PC-9 (cell line): ENCODE data around the gene CYTH2. TPM values are rescaled to one million over a fixed set of nuclear protein-coding genes. Genes with fewer than 3 reads are reported as not detected.

Source experiments
- BruUV-seq: library from RNA; stranded (reverse); fragments of 400-500 nt; replicated peaks from 2 replicates; lab custom pipeline; 2021; lab: Mats Ljungman, UMichigan
- CTCF ChIA-PET: fragments of 300-600 bp; sonication (Branson Sonifier 250); formaldehyde crosslinking; loops from one replicate; lab custom pipeline; 2022; ENCODE audit warnings: antibody characterized with exemption; lab: Charles Lee
- POLR2A ChIA-PET: fragments of 300-600 bp; sonication (Branson Sonifier 250); formaldehyde crosslinking; loops from one replicate; lab custom pipeline; 2022; ENCODE audit warnings: antibody characterized with exemption; ENCODE audit not compliant: unreplicated experiment; lab: Charles Lee
- DNase-seq, 2 experiments: peaks; one replicate each; pipeline versions ENCODE4 v3.0.0 to v3.0.0-alpha.2; 2015 to 2022; ENCODE audit warnings: mixed read lengths in 1 of 2
- H2AFZ ChIP-seq: fragments of 200-600 bp; sonication (generic); 2 replicates; pipeline ENCODE4 v1.8.1; 2017; ENCODE audit warnings: antibody characterized with exemption
- H3F3A ChIP-seq: fragments of 200-600 bp; sonication (generic); 2 replicates; pipeline ENCODE4 v1.8.1; 2017; ENCODE audit warnings: antibody characterized with exemption, mild to moderate bottlenecking, low read depth; ENCODE audit not compliant: insufficient read depth
- H3K27ac ChIP-seq: fragments of 200-600 bp; sonication (generic); 2 replicates; pipeline ENCODE4 v1.6.1; 2016; ENCODE audit warnings: mixed run types
- H3K27me3 ChIP-seq: fragments of 200-600 bp; sonication (generic); 2 replicates; pipeline ENCODE4 v1.6.1; 2016; ENCODE audit warnings: low read depth, mixed run types; ENCODE audit not compliant: insufficient read depth
- H3K36me3 ChIP-seq: fragments of 200-600 bp; sonication (generic); 2 replicates; pipeline ENCODE4 v1.6.1; 2016; ENCODE audit warnings: low read depth, mixed run types
- H3K4me1 ChIP-seq: fragments of 200-600 bp; sonication (generic); replicated peaks from 2 replicates; pipeline ENCODE4 v1.6.1; 2016; ENCODE audit warnings: mixed run types; ENCODE audit not compliant: insufficient read depth
- H3K4me2 ChIP-seq: fragments of 200-600 bp; sonication (generic); 2 replicates; pipeline ENCODE4 v1.6.1; 2017; ENCODE audit warnings: mixed run types
- H3K4me3 ChIP-seq: fragments of 200-600 bp; sonication (generic); 2 replicates; pipeline ENCODE4 v1.6.1; 2016; ENCODE audit warnings: mixed run types
- H3K79me2 ChIP-seq: fragments of 200-600 bp; sonication (generic); 2 replicates; pipeline ENCODE4 v1.6.1; 2017; ENCODE audit warnings: low read depth, mixed run types
- H3K9me2 ChIP-seq: fragments of 200-600 bp; sonication (generic); 2 replicates; pipeline ENCODE4 v1.8.1; 2017; ENCODE audit warnings: mild to moderate bottlenecking; ENCODE audit not compliant: insufficient read depth
- H3K9me3 ChIP-seq: fragments of 200-600 bp; sonication (generic); 2 replicates; pipeline ENCODE4 v1.8.1; 2016; ENCODE audit warnings: low read depth; ENCODE audit not compliant: insufficient read depth
- H4K20me1 ChIP-seq: fragments of 200-600 bp; sonication (generic); 2 replicates; pipeline ENCODE4 v1.8.1; 2017; ENCODE audit not compliant: insufficient read depth
- CTCF ChIP-seq: fragments of 200-600 bp; sonication (generic); conservative IDR thresholded peaks from 2 replicates; pipeline ENCODE4 v1.6.1; 2017; ENCODE audit warnings: mixed run types, antibody characterized with exemption, mild to moderate bottlenecking, moderate library complexity
- EZH2 ChIP-seq: fragments of 200-600 bp; sonication (generic); IDR thresholded peaks from 2 replicates; pipeline ENCODE4 v1.8.0; 2017; ENCODE audit warnings: antibody characterized with exemption, low read depth
- intact Hi-C: fragments of 100-400 bp; cut with micrococcal nuclease; formaldehyde crosslinking; loops from one replicate; pipeline ENCODE4 v1.10.0; 2022; ENCODE audit not compliant: unreplicated experiment
- total RNA-seq: library from RNA; stranded (reverse); gene quantifications from 2 replicates; pipeline ENCODE4 v1.2.3, GENCODE V29; 2021

The CYTH2 gene
- total RNA-seq, 1 experiment from 2014 or later = 74.4 TPM

GRCh38 chr19:48428670-48429069 lies 40.5 kb upstream of the CYTH2 start:
- Histone ChIP-seq H3K9me3 (no peaks in the 10 kb centered on the region), H3K27ac (no peak overlapping the region), H2AFZ (no peak overlapping the region), H3K4me1 (peaks cover 7% of the 10 kb centered on the region; the same call in 1 of the 2 replicates), H3K36me3 (peaks cover 34% of the 10 kb centered on the region), H3K27me3 (no peaks in the 10 kb centered on the region), H3K79me2 (no peaks in the 10 kb centered on the region), H3K4me2 (no peak overlapping the region), H4K20me1 (no peaks in the 10 kb centered on the region; the same call in 1 of the 2 replicates), H3K9me2 (no peaks in the 10 kb centered on the region), H3K4me3 (no peak overlapping the region), H3F3A (peaks cover 22% of the 10 kb centered on the region)
- ChIA-PET CTCF (no interaction called here), POLR2A (no interaction called here)
- no TSS peak for BruUV-seq
- intact Hi-C loops = no loop called here
- no peak for DNase-seq
- no peak for TF ChIP-seq EZH2
- no peak for TF ChIP-seq CTCF

DNA sequence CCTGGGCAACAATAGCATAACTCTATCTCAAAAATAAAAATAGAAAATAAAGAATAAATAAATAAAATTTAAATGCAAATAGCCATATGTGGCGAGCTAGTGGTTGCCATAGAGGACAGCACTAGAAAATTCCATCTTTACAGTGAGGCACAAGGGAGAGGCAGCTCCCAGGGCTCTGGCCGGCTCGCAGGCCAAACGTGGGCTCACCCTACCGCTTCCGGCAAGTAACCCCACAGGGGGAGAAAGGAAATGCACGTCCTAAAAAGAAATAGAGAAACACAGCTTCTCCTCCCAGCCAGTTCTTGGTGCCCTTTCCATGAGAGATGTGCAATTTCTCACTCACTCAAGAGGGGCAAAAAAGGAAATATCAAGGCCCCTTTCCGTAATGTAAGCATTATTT lies 35.8 kb upstream of the CYTH2 start:
- CTCF ChIA-PET = no interaction called here
- intact Hi-C loops = no loop called here

DNA sequence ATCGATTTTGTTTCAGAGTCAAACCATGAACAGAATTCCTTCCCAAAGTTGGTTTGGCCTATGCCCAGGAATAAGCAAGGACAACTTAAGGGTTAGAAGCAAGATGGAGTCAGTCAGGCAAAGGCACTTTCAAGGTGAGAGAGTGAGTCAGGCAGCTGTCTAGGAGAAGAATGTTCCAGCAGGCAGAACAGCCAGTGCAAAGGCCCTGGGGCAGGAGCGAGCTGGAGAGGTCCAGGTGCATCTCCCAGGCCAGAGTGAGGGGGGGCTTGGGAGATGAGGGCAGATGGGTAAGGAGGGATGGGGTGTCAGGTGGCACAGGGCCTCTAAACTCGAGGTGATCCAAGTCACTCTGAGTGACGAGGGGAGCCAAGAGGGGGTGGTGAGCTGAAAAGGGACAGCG lies 32.6 kb upstream of the CYTH2 start:
- H3K4me2 ChIP-seq = no peak overlapping the region
- H3K9me2 ChIP-seq = no peaks in the 10 kb centered on the region
- ChIA-PET POLR2A (no interaction called here), CTCF (no interaction called here)
- DNase-seq = no peak
- TF ChIP-seq CTCF = no peak
- no peak for TF ChIP-seq EZH2
- peaks cover 33% of the 10 kb centered on the region for H3F3A ChIP-seq
- no TSS peak for BruUV-seq
- no peaks in the 10 kb centered on the region for H3K9me3 ChIP-seq
- no peak overlapping the region for H3K4me3 ChIP-seq
- H4K20me1 ChIP-seq = no peaks in the 10 kb centered on the region; the same call in 1 of the 2 replicates
- no peak overlapping the region for H2AFZ ChIP-seq
- 0 out of 2 replicates have a peak, but pooled peaks cover 2% of the 10 kb centered on the region for H3K36me3 ChIP-seq
- H3K27ac ChIP-seq = no peak overlapping the region
- intact Hi-C loops = no loop called here
- no peaks in the 10 kb centered on the region for H3K4me1 ChIP-seq
- H3K27me3 ChIP-seq = no peaks in the 10 kb centered on the region
- H3K79me2 ChIP-seq = no peaks in the 10 kb centered on the region

More for the DNA sequence above, 35.8 kb upstream of the CYTH2 start:
- no TSS peak for BruUV-seq
- Histone ChIP-seq H3F3A (peaks cover 34% of the 10 kb centered on the region), H3K36me3 (peaks cover 21% of the 10 kb centered on the region), H2AFZ (no peak overlapping the region), H3K27me3 (no peaks in the 10 kb centered on the region), H3K9me2 (no peaks in the 10 kb centered on the region), H3K9me3 (no peaks in the 10 kb centered on the region), H3K4me3 (no peak overlapping the region), H4K20me1 (no peaks in the 10 kb centered on the region; the same call in 1 of the 2 replicates), H3K4me1 (no peaks in the 10 kb centered on the region), H3K79me2 (no peaks in the 10 kb centered on the region), H3K27ac (no peak overlapping the region), H3K4me2 (no peak overlapping the region)
- POLR2A ChIA-PET = no interaction called here
- no peak for TF ChIP-seq EZH2
- TF ChIP-seq CTCF = no peak
- DNase-seq = no peak
